Loucy (cell line): ENCODE results near the gene TAS1R1.

Experiments
- CTCF ChIP-seq: fragments of 200-600 bp; sonication (generic); conservative IDR thresholded peaks from 2 replicates; pipeline ENCODE4 v1.5.1; 2014; ENCODE audit warnings: mild to moderate bottlenecking, antibody characterized with exemption, low read length
- EZH2phosphoT487 ChIP-seq: fragments of 200-600 bp; IDR thresholded peaks from 2 replicates; pipeline ENCODE4 v1.6.1; 2018; ENCODE audit warnings: antibody characterized with exemption, mild to moderate bottlenecking, moderate library complexity, borderline replicate concordance

- TF ChIP-seq CTCF (no peak), EZH2phosphoT487 (no peak)
Measured at GRCh38 chr1:6585081-6585722, 30.1 kb downstream of the TAS1R1 start.
